GM12891 (cell line): ENCODE data around the gene NBEAL1. TPM values are rescaled to one million over a fixed set of nuclear protein-coding genes. Genes with fewer than 3 reads are reported as not detected.
A peak's percentile ranks its signal among the peaks of the same experiment; 100 is the strongest.
"Not testable (repeated sequence)": the region's sequence is repeated elsewhere in the genome, so short reads cannot be mapped to it uniquely, and the experiment has no call there.

Source experiments
- DNase-seq: peaks from one replicate; pipeline ENCODE4 v3.0.0; 2011; ENCODE audit warnings: low spot score; ENCODE audit not compliant: insufficient read length
- FAIRE-seq: peaks from 2 replicates; lab custom pipeline; 2011; peaks lifted over from hg19 to GRCh38; lab: Jason Lieb, UNC
- PAX5 ChIP-seq: IDR thresholded peaks from 2 replicates; pipeline ENCODE4 v1.6.1; 2011; ENCODE audit warnings: low read length, moderate library complexity, mild to moderate bottlenecking; ENCODE audit not compliant: insufficient read depth, severe bottlenecking
- POLR2A ChIP-seq: IDR thresholded peaks from 2 replicates; pipeline ENCODE4 v1.6.1; 2011; ENCODE audit warnings: low read depth, low read length, control low read depth
- POLR2AphosphoS5 ChIP-seq: IDR thresholded peaks from 2 replicates; pipeline ENCODE4 v1.6.1; 2011; ENCODE audit warnings: low read depth, low read length, control low read depth
- POU2F2 ChIP-seq: IDR thresholded peaks from 2 replicates; pipeline ENCODE4 v1.6.1; 2011; ENCODE audit warnings: low read depth, mild to moderate bottlenecking, control low read depth, low read length, moderate library complexity
- SPI1 ChIP-seq: IDR thresholded peaks from 2 replicates; pipeline ENCODE4 v1.6.1; 2011; ENCODE audit warnings: low read depth, low read length, control low read depth
- TAF1 ChIP-seq: IDR thresholded peaks from 2 replicates; pipeline ENCODE4 v1.6.1; 2011; ENCODE audit warnings: low read depth, low read length, control low read depth
- polyA plus RNA-seq: library from polyadenylated mRNA; unstranded; fragments of >200 nt; gene quantifications from one replicate; pipeline ENCODE4 v1.2.1, GENCODE V29; 2012; ENCODE audit warnings: low read depth, missing spikeins, inconsistent platforms; ENCODE audit not compliant: missing spikeins

The NBEAL1 gene
- 5.0 TPM for polyA plus RNA-seq

GRCh38 chr2:203014456-203015199, at the start of gene NBEAL1:
TSS of gene NBEAL1 (plus strand) at chr2:203014875. CDS start at chr2:203016385, 1,510 bp downstream.
- FAIRE-seq, result peak; percentile 100
- TF ChIP-seq POLR2A, result peak; percentile 36; the same call in 1 of the 2 replicates
- TF ChIP-seq POLR2AphosphoS5, result peak; percentile 56; the same call in 1 of the 2 replicates
- no peak for TF ChIP-seq POU2F2
- 0 out of 2 replicates have a peak, but pooled peaks have one; percentile 24 for TF ChIP-seq TAF1
- no peak for TF ChIP-seq PAX5
- TF ChIP-seq SPI1, result no peak

GRCh38 chr2:202965810-202966460, 48.7 kb upstream of the NBEAL1 start:
- DNase-seq (peak; percentile 3), FAIRE-seq (peak; percentile 82)

More at GRCh38 chr2:203014456-203015199, at the start of gene NBEAL1:
- DNase-seq, result peak; percentile 81

GRCh38 chr2:202969404-202969803, 45.3 kb upstream of the NBEAL1 start:
- not testable (repeated sequence) for DNase-seq, FAIRE-seq

More at GRCh38 chr2:202965810-202966460, 48.7 kb upstream of the NBEAL1 start:
- TF ChIP-seq SPI1 (no peak), POLR2AphosphoS5 (no peak), PAX5 (no peak), POU2F2 (no peak), POLR2A (no peak), TAF1 (no peak)

- DNase-seq, result no peak
- no peak for TF ChIP-seq PAX5
- TF ChIP-seq POLR2AphosphoS5, result no peak
- no peak for TF ChIP-seq TAF1
- no peak for TF ChIP-seq POU2F2
- TF ChIP-seq SPI1, result no peak
- no peak for TF ChIP-seq POLR2A
- FAIRE-seq, result no peak
Observed at GRCh38 chr2:202976809-202977208, 37.9 kb upstream of the NBEAL1 start.

GRCh38 chr2:202982779-202983491, 31.7 kb upstream of the NBEAL1 start:
- TF ChIP-seq SPI1 (no peak), POLR2AphosphoS5 (no peak), POLR2A (no peak), POU2F2 (no peak), TAF1 (no peak), PAX5 (no peak)
- DNase-seq, result no peak
- FAIRE-seq, result no peak

GRCh38 chr2:202989749-202990148, 24.9 kb upstream of the NBEAL1 start:
- TF ChIP-seq POU2F2 (no peak), TAF1 (no peak), PAX5 (no peak), SPI1 (no peak), POLR2AphosphoS5 (no peak), POLR2A (no peak)
- no peak for DNase-seq
- no peak for FAIRE-seq

- no peak for TF ChIP-seq POLR2A
- TF ChIP-seq TAF1, result no peak
- no peak for TF ChIP-seq PAX5
- TF ChIP-seq SPI1, result no peak
- no peak for TF ChIP-seq POLR2AphosphoS5
- no peak for TF ChIP-seq POU2F2
- DNase-seq (no peak), FAIRE-seq (no peak)
Observed at GRCh38 chr2:202990501-202990900, 24.2 kb upstream of the NBEAL1 start.

GRCh38 chr2:202997113-202997512, 17.6 kb upstream of the NBEAL1 start:
- FAIRE-seq, DNase-seq: not testable (repeated sequence)
- 0 out of 2 replicates have a peak, but pooled peaks have one; percentile 20 for TF ChIP-seq SPI1

- FAIRE-seq, result no peak
- DNase-seq, result no peak
- TF ChIP-seq POLR2A, result no peak
- TF ChIP-seq POU2F2, result no peak
- TF ChIP-seq TAF1, result no peak
- TF ChIP-seq SPI1, result no peak
- TF ChIP-seq PAX5, result no peak
- TF ChIP-seq POLR2AphosphoS5, result no peak
Observed at GRCh38 chr2:203002054-203002821, 12.4 kb upstream of the NBEAL1 start.
